HCT116 (cell line): Measurements from ENCODE around the gene GATA3. TPM values are rescaled to one million over a fixed set of nuclear protein-coding genes. Genes with fewer than 3 reads are reported as not detected.

Experiments used
- ATAC-seq: fragments of 200-7000 bp; cut with Tn5 transposase; 2 replicates; pipeline ENCODE4 v1.9.1; 2020; ENCODE audit warnings: mild to moderate bottlenecking, moderate library complexity
- BruUV-seq: library from RNA; stranded (reverse); fragments of 400-500 nt; replicated peaks from 2 replicates; lab custom pipeline; 2021; lab: Mats Ljungman, UMichigan
- CTCF ChIA-PET: fragments of 300-600 bp; sonication (Branson Sonifier 250); formaldehyde crosslinking; loops from one replicate; lab custom pipeline; 2021; ENCODE audit warnings: antibody characterized with exemption; lab: Charles Lee
- POLR2A ChIA-PET: fragments of 300-600, 350-600 bp; sonication (Branson Sonifier 250); formaldehyde crosslinking; loops from one replicate; lab custom pipeline; 2021; ENCODE audit warnings: antibody characterized with exemption; lab: Charles Lee
- RAD21 ChIA-PET, 2 experiments: fragments of 300-600 bp; sonication (Branson Sonifier 250); formaldehyde crosslinking; loops; one replicate each; lab custom pipeline; 2023; ENCODE audit warnings: low total read pairs in 2 of 2; ENCODE audit not compliant: uncharacterized antibody in 2 of 2, unreplicated experiment in 2 of 2, low non-redundant PET in 1 of 2; lab: Charles Lee
- DNase-seq: peaks from one replicate; pipeline ENCODE4 v3.0.0-alpha.2; 2010; ENCODE audit warnings: low read depth, low spot score
- H2AFZ ChIP-seq: fragments of 200-600 bp; shearing (Covaris generic), sonication (generic); 2 replicates; pipeline ENCODE4 v1.6.1; 2017; ENCODE audit warnings: low read depth, mixed run types, mixed read lengths, antibody characterized with exemption, low read length; ENCODE audit not compliant: poor library complexity, severe bottlenecking
- H3K27ac ChIP-seq: 2 replicates; pipeline ENCODE4 v1.5.1; 2012; ENCODE audit warnings: low read depth, low read length
- H3K27me3 ChIP-seq: fragments of 200-600 bp; sonication (generic); 2 replicates; pipeline ENCODE4 v1.6.1; 2016; ENCODE audit warnings: mixed run types, low read length, mixed read lengths; ENCODE audit not compliant: insufficient read depth
- H3K36me3 ChIP-seq, 2 experiments: fragments of 200-500 bp in 1 of 2; fragments of 200-600 bp in 1 of 2; sonication (Bioruptor generic) in 1 of 2; sonication (generic) in 1 of 2; 2 replicates each; pipeline versions ENCODE4 v1.5.1 to v1.6.1; 2014 to 2016; ENCODE audit warnings: low read length in 2 of 2, inconsistent platforms in 1 of 2, mixed read lengths in 1 of 2, mixed run types in 1 of 2; ENCODE audit not compliant: insufficient read depth in 2 of 2, control insufficient read depth in 1 of 2
- H3K4me1 ChIP-seq, 2 experiments: fragments of 200-600 bp in 1 of 2; sonication (generic) in 1 of 2; 2 replicates each; pipeline versions ENCODE4 v1.5.1 to v1.6.1; 2012 to 2017; ENCODE audit warnings: low read length in 2 of 2, inconsistent platforms in 1 of 2, mild to moderate bottlenecking in 1 of 2, mixed read lengths in 1 of 2, mixed run types in 1 of 2, moderate library complexity in 1 of 2; ENCODE audit not compliant: insufficient read depth in 2 of 2, control insufficient read depth in 1 of 2
- H3K4me2 ChIP-seq: fragments of 200-600 bp; sonication (generic); 2 replicates; pipeline ENCODE4 v1.6.1; 2017; ENCODE audit warnings: mixed run types, low read length, mixed read lengths
- H3K4me3 ChIP-seq, 2 experiments: fragments of 200-600 bp in 1 of 2; sonication (generic) in 1 of 2; replicated peaks in 1 of 2; 2 replicates each; pipeline ENCODE4 v1.5.1; 2011 to 2016; ENCODE audit warnings: low read length in 2 of 2, control low read depth in 1 of 2, low read depth in 1 of 2, mild to moderate bottlenecking in 1 of 2, mixed read lengths in 1 of 2, mixed run types in 1 of 2
- H3K79me2 ChIP-seq: fragments of 200-600 bp; sonication (generic); 2 replicates; pipeline ENCODE4 v1.6.1; 2017; ENCODE audit warnings: mild to moderate bottlenecking, mixed run types, low read length, moderate library complexity, mixed read lengths; ENCODE audit not compliant: insufficient read depth
- H3K9ac ChIP-seq: fragments of 200-600 bp; sonication (generic); 2 replicates; pipeline ENCODE4 v1.6.1; 2016; ENCODE audit warnings: low read length, mixed read lengths
- H3K9me2 ChIP-seq: fragments of 200-600 bp; sonication (generic), shearing (Covaris generic); 2 replicates; pipeline ENCODE4 v1.6.1; 2017; ENCODE audit warnings: mixed run types, mild to moderate bottlenecking, moderate library complexity; ENCODE audit not compliant: insufficient read depth
- H3K9me3 ChIP-seq, 2 experiments: fragments of 200-500 bp in 1 of 2; fragments of 200-600 bp in 1 of 2; sonication (Bioruptor generic) in 1 of 2; sonication (generic) in 1 of 2; 2 replicates each; pipeline ENCODE4 v1.6.1; 2014 to 2017; ENCODE audit warnings: low read length in 2 of 2, mixed read lengths in 2 of 2, inconsistent platforms in 1 of 2, low read depth in 1 of 2, mild to moderate bottlenecking in 1 of 2, mixed run types in 1 of 2, moderate library complexity in 1 of 2; ENCODE audit not compliant: control insufficient read depth in 1 of 2, insufficient read depth in 1 of 2
- H4K20me1 ChIP-seq: fragments of 200-600 bp; sonication (generic), shearing (Covaris generic); 2 replicates; pipeline ENCODE4 v1.6.1; 2017; ENCODE audit warnings: mixed run types, mild to moderate bottlenecking, moderate library complexity; ENCODE audit not compliant: insufficient read depth
- CEBPB ChIP-seq: IDR thresholded peaks from 2 replicates; pipeline ENCODE4 v1.6.1; 2012; ENCODE audit warnings: low read depth
- CTCF ChIP-seq, 3 experiments: fragments of 200-600 bp in 1 of 3; sonication (generic) in 1 of 3; IDR thresholded peaks in 2 of 3; conservative IDR thresholded peaks in 1 of 3; 2 replicates each; pipeline ENCODE4 v1.5.1; 2012 to 2017; ENCODE audit warnings: low read depth in 2 of 3, low read length in 2 of 3, antibody characterized with exemption in 1 of 3, borderline replicate concordance in 1 of 3, control low read depth in 1 of 3, mild to moderate bottlenecking in 1 of 3, mixed read lengths in 1 of 3, mixed run types in 1 of 3, moderate library complexity in 1 of 3; ENCODE audit not compliant: insufficient read depth in 1 of 3
- EGR1 ChIP-seq: IDR thresholded peaks from 2 replicates; pipeline ENCODE4 v1.6.1; 2012; ENCODE audit warnings: low read depth
- ELF1 ChIP-seq: IDR thresholded peaks from 2 replicates; pipeline ENCODE4 v1.6.1; 2012; ENCODE audit warnings: low read depth, borderline replicate concordance
- EZH2phosphoT487 ChIP-seq: fragments of 200-600 bp; IDR thresholded peaks from 2 replicates; pipeline ENCODE4 v1.6.1; 2018; ENCODE audit warnings: antibody characterized with exemption, borderline replicate concordance
- FOSL1 ChIP-seq: IDR thresholded peaks from 2 replicates; pipeline ENCODE4 v1.6.1; 2012; ENCODE audit warnings: low read depth
- JUND ChIP-seq: IDR thresholded peaks from 2 replicates; pipeline ENCODE4 v1.6.1; 2012
- RAD21 ChIP-seq: IDR thresholded peaks from 2 replicates; pipeline ENCODE4 v1.6.1; 2012; ENCODE audit warnings: low read depth, mild to moderate bottlenecking
- SIN3A ChIP-seq: IDR thresholded peaks from 2 replicates; pipeline ENCODE4 v1.6.1; 2012; ENCODE audit warnings: low read depth
- SP1 ChIP-seq: IDR thresholded peaks from 2 replicates; pipeline ENCODE4 v1.6.1; 2012; ENCODE audit warnings: low read depth
- SRF ChIP-seq: IDR thresholded peaks from 2 replicates; pipeline ENCODE4 v1.6.1; 2012; ENCODE audit warnings: low read depth
- TCF7L2 ChIP-seq: IDR thresholded peaks from 2 replicates; pipeline ENCODE4 v1.7.0; 2011; ENCODE audit warnings: borderline replicate concordance, inconsistent platforms; ENCODE audit not compliant: insufficient read depth, insufficient read length; ENCODE audit errors: extremely low read depth
- YY1 ChIP-seq: IDR thresholded peaks from 2 replicates; pipeline ENCODE4 v1.6.1; 2011; ENCODE audit warnings: low read length, low read depth, moderate library complexity, mild to moderate bottlenecking; ENCODE audit not compliant: insufficient replicate concordance; ENCODE audit errors: extremely low read depth
- ZBTB33 ChIP-seq: IDR thresholded peaks from 2 replicates; pipeline ENCODE4 v1.6.1; 2011; ENCODE audit warnings: mild to moderate bottlenecking, low read length, moderate library complexity; ENCODE audit not compliant: insufficient replicate concordance; ENCODE audit errors: extremely low read depth
- ZFX ChIP-seq: fragments of 450-650 bp; IDR thresholded peaks from 2 replicates; pipeline ENCODE4 v1.6.1; 2017
- ZNF274 ChIP-seq: fragments of 200-500 bp; sonication (Bioruptor generic); IDR thresholded peaks from 2 replicates; pipeline ENCODE4 v1.6.1; 2014; ENCODE audit warnings: mild to moderate bottlenecking, low read depth, low read length, inconsistent platforms
- intact Hi-C: fragments of 100-400 bp; cut with micrococcal nuclease; formaldehyde crosslinking; loops from 2 replicates; pipeline ENCODE4 v1.10.0; 2022
- total RNA-seq: library from RNA; stranded (reverse); gene quantifications from one replicate; pipeline ENCODE4 v1.2.1, GENCODE V29; 2021; ENCODE audit not compliant: unreplicated experiment
- TF ChIP-seq, protein P1 (sequence below): IDR thresholded peaks from 2 replicates; pipeline ENCODE4 v1.6.1; 2012
- TF ChIP-seq, protein P2 (sequence below): IDR thresholded peaks from 2 replicates; pipeline ENCODE4 v1.6.1; 2012
- TF ChIP-seq, protein P3 (sequence below): IDR thresholded peaks from 2 replicates; pipeline ENCODE4 v1.6.1; 2012; ENCODE audit warnings: low read depth

The GATA3 gene
- total RNA-seq, 1 experiment from 2014 or later: 2.7 TPM

- BruUV-seq: no TSS peak
- Histone ChIP-seq H3K9me3 (no peaks in the 10 kb centered on the region), H3K27ac (no peak overlapping the region), H4K20me1 (no peaks in the 10 kb centered on the region), H3K4me2 (no peak overlapping the region), H3K36me3 (no peaks in the 10 kb centered on the region), H3K4me3 (no peak overlapping the region), H3K9me2 (no peaks in the 10 kb centered on the region), H2AFZ (no peak overlapping the region), H3K9ac (no peak overlapping the region), H3K27me3 (peaks cover 12% of the 10 kb centered on the region), H3K4me1 (no peaks in the 10 kb centered on the region), H3K79me2 (no peaks in the 10 kb centered on the region)
- RAD21 ChIA-PET: no interaction called here
- DNase-seq (no peak), ATAC-seq (no peak)
- POLR2A ChIA-PET: no interaction called here
- intact Hi-C loops: no loop called here
- CTCF ChIA-PET: no interaction called here
- TF ChIP-seq, protein P1, sequence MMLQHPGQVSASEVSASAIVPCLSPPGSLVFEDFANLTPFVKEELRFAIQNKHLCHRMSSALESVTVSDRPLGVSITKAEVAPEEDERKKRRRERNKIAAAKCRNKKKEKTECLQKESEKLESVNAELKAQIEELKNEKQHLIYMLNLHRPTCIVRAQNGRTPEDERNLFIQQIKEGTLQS: no peak
- TF ChIP-seq YY1 (no peak), RAD21 (no peak), CEBPB (no peak), SP1 (no peak), EZH2phosphoT487 (no peak), CTCF (IDR thresholded peaks at IDR 0.05 in 2 of 3, conservative IDR thresholded peaks at IDR 0.05 in 1 of 3; ENCODE audit: borderline replicate concordance in 1 of 3, insufficient read depth in 1 of 3, low read depth in 2 of 3, low read length in 2 of 3) (no peak), EGR1 (no peak), JUND (no peak), ELF1 (no peak), FOSL1 (no peak), SRF (no peak), TCF7L2 (no peak), ZFX (no peak), ZNF274 (no peak), ZBTB33 (no peak), SIN3A (no peak)
- TF ChIP-seq, protein P2, sequence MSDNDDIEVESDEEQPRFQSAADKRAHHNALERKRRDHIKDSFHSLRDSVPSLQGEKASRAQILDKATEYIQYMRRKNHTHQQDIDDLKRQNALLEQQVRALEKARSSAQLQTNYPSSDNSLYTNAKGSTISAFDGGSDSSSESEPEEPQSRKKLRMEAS: no peak
- TF ChIP-seq, protein P3, sequence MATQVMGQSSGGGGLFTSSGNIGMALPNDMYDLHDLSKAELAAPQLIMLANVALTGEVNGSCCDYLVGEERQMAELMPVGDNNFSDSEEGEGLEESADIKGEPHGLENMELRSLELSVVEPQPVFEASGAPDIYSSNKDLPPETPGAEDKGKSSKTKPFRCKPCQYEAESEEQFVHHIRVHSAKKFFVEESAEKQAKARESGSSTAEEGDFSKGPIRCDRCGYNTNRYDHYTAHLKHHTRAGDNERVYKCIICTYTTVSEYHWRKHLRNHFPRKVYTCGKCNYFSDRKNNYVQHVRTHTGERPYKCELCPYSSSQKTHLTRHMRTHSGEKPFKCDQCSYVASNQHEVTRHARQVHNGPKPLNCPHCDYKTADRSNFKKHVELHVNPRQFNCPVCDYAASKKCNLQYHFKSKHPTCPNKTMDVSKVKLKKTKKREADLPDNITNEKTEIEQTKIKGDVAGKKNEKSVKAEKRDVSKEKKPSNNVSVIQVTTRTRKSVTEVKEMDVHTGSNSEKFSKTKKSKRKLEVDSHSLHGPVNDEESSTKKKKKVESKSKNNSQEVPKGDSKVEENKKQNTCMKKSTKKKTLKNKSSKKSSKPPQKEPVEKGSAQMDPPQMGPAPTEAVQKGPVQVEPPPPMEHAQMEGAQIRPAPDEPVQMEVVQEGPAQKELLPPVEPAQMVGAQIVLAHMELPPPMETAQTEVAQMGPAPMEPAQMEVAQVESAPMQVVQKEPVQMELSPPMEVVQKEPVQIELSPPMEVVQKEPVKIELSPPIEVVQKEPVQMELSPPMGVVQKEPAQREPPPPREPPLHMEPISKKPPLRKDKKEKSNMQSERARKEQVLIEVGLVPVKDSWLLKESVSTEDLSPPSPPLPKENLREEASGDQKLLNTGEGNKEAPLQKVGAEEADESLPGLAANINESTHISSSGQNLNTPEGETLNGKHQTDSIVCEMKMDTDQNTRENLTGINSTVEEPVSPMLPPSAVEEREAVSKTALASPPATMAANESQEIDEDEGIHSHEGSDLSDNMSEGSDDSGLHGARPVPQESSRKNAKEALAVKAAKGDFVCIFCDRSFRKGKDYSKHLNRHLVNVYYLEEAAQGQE: no peak
- TF ChIP-seq, all 23 proteins: peak for 0
Observed at GRCh38 chr10:8033812-8034465, 20.5 kb upstream of the GATA3 start.
